BJ (cell line): ENCODE results near the gene ADCYAP1R1. TPM values are rescaled to one million over a fixed set of nuclear protein-coding genes. Genes with fewer than 3 reads are reported as not detected.

Source experiments
- CTCF ChIA-PET: fragments of 350-600 bp; formaldehyde crosslinking; extraction: SDS; loops from one replicate; lab custom pipeline; 2021; ENCODE audit warnings: antibody characterized with exemption, inconsistent platforms; lab: Yijun Ruan, JAX
- POLR2A ChIA-PET: fragments of 300-600 bp; sonication (Branson Sonifier 250); formaldehyde crosslinking; extraction: SDS; loops from one replicate; lab custom pipeline; 2021; ENCODE audit warnings: antibody characterized with exemption; lab: Charles Lee
- DNase-seq: peaks from one replicate; pipeline ENCODE4 v3.0.0-alpha.2; 2011; ENCODE audit warnings: low read depth
- H3K27me3 ChIP-seq: 2 replicates; pipeline ENCODE4 v1.6.0; 2011; ENCODE audit warnings: low read length; ENCODE audit not compliant: control insufficient read depth, insufficient read depth
- H3K36me3 ChIP-seq: 2 replicates; pipeline ENCODE4 v1.5.1; 2011; ENCODE audit warnings: low read length; ENCODE audit not compliant: control insufficient read depth, insufficient read depth
- H3K4me3 ChIP-seq: 2 replicates; pipeline ENCODE4 v1.5.1; 2011; ENCODE audit warnings: low read depth, mild to moderate bottlenecking, control low read depth, low read length
- polyA plus RNA-seq: library from polyadenylated mRNA; depleted of rRNA; stranded (reverse); fragments of >200 nt; gene quantifications from 2 replicates; pipeline ENCODE4 v1.2.3, GENCODE V29; 2011
- TF ChIP-seq, protein P1 (sequence below): IDR thresholded peaks from 2 replicates; pipeline ENCODE4 v1.5.1; 2011; ENCODE audit warnings: low read depth, mild to moderate bottlenecking, control low read depth, inconsistent platforms, low read length, moderate library complexity; ENCODE audit not compliant: insufficient read depth

The ADCYAP1R1 gene
- polyA plus RNA-seq, 1 experiment: not detected

DNA sequence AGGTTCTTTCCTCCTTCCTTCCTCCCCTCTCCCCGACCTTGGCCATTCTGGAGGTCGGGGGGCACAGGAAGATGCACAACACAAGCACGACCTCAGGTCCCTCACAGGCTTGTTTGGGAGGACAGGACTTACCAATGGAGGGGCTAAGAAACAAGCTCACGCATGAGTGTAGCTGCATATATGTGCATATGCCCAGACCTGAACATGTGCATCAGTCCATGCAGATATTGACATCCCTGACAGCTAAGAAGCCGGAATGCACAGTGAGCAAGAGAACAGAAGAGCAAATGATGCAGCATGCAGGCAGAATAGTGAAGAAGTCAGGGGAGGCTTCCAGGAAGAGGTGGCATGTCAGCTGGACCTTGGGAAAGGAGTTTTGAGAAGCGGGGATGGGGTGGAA, 28.7 kb downstream of the ADCYAP1R1 start:
- H3K4me3 ChIP-seq: no peak overlapping the region
- POLR2A ChIA-PET: no interaction called here
- H3K27me3 ChIP-seq: peaks cover 5% of the 10 kb centered on the region; the same call in 1 of the 2 replicates
- no peak for DNase-seq
- TF ChIP-seq, protein P1, sequence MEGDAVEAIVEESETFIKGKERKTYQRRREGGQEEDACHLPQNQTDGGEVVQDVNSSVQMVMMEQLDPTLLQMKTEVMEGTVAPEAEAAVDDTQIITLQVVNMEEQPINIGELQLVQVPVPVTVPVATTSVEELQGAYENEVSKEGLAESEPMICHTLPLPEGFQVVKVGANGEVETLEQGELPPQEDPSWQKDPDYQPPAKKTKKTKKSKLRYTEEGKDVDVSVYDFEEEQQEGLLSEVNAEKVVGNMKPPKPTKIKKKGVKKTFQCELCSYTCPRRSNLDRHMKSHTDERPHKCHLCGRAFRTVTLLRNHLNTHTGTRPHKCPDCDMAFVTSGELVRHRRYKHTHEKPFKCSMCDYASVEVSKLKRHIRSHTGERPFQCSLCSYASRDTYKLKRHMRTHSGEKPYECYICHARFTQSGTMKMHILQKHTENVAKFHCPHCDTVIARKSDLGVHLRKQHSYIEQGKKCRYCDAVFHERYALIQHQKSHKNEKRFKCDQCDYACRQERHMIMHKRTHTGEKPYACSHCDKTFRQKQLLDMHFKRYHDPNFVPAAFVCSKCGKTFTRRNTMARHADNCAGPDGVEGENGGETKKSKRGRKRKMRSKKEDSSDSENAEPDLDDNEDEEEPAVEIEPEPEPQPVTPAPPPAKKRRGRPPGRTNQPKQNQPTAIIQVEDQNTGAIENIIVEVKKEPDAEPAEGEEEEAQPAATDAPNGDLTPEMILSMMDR: no peak
- CTCF ChIA-PET: no interaction called here
- no peaks in the 10 kb centered on the region for H3K36me3 ChIP-seq

DNA sequence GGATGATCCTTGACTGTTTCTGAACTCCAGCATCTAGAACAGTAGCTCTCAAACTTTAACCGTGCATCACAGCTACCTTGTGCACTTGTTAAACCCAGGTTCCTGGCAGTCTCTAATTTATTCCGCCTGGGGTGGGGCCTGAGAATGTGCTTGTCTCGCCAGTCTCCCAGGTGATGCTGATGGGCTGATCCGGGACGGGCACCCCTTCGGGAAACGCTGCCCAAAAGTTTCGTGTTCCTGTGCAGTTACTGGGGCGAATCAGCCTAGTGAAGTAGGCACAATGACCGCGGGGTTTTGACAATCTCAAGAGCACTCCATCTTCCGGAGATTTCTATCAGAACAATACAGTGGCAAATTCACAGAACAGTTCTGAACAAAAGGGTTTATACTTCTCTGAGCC, 29.9 kb downstream of the ADCYAP1R1 start:
- H3K36me3 ChIP-seq: no peaks in the 10 kb centered on the region
- H3K4me3 ChIP-seq: no peak overlapping the region
- POLR2A ChIA-PET: no interaction called here
- CTCF ChIA-PET: interaction anchor here (1.2 kb wide), 1 partner anchor 97 kb away, joined by 3 read pairs; no protein-coding TSS in a partner anchor
- peaks cover 5% of the 10 kb centered on the region; the same call in 1 of the 2 replicates for H3K27me3 ChIP-seq
- TF ChIP-seq, protein P1: no peak
- no peak for DNase-seq

DNA sequence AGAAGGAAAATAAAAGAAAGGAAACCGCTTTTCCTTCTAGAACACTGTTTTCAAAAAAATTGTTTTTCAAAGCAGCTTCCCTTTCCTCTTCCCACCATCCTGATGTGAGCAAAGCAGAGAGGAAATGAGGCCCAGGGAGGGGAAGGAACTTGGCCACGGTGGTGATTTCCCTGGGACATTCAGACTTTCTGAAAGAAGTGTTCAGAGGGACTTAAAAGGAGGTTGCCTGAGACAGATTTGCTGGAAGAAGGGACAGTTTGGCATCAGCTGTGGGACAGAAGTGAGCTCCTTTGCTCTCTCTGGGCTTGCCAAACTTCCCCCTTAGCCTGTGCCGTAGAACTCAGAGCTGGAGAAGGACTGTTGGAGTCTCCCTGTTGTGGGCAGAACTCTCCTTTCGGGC, 30.3 kb downstream of the ADCYAP1R1 start:
- ChIA-PET POLR2A (no interaction called here), CTCF (interaction anchor here (1.2 kb wide), 1 partner anchor 98 kb away, joined by 3 read pairs; no protein-coding TSS in a partner anchor)
- H3K27me3 ChIP-seq: peaks cover 5% of the 10 kb centered on the region; the same call in 1 of the 2 replicates

DNA sequence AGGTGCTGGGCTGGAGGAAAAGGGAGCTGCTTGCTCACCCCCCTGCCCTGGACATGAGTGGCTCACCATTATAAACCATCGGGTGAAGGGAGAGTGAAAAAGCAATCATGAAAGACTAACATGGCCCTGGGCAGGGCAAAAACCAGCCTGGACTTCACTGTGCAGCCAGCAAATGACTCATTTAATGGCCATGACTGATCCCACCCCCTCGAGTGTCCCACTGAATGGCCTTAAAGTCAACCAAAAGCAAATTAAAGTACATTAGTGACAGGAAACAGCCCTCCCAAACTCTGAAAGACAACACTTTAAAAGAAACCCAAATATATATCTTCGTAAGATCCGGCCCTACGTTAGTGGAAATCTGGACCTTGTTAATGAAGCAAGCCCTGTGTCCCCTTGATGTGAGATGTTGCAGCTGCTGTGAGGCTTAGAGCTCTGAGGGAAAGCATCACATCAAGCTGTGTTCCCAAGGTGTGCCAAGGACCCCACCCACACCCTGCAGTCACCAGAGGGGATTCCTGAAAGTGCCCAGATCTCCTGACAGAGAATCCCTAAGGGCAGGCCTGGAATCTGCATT, 31.2 kb downstream of the ADCYAP1R1 start:
- POLR2A ChIA-PET: no interaction called here

More for the DNA sequence above, 30.3 kb downstream of the ADCYAP1R1 start:
- H3K4me3 ChIP-seq: no peak overlapping the region
- DNase-seq: no peak
- H3K36me3 ChIP-seq: no peaks in the 10 kb centered on the region
- TF ChIP-seq, protein P1: no peak

DNA sequence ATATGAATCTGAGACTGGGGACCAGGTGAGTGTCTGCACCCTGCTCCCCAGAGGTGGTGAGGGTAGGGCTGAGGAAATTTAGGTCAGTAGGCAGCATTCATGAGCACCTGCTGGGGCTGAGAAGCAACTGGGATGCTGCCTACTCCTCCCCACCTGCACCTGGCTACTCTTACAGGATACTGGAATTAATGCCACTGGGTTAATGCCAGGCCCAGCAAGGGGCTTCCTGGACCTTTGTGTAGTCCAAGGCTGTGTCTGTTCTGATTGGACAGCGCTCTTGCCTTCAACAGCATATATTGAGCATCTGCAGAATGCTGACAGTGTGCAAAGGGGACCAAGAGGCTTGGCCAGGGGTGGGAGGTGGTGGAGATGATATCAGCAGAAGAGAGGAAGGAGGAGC, 32.1 kb downstream of the ADCYAP1R1 start:
- ChIA-PET CTCF (no interaction called here), POLR2A (no interaction called here)
- TF ChIP-seq, protein P1: no peak
- no peak for DNase-seq
- H3K27me3 ChIP-seq: peaks cover 5% of the 10 kb centered on the region; the same call in 1 of the 2 replicates
- H3K4me3 ChIP-seq: no peak overlapping the region
- no peaks in the 10 kb centered on the region for H3K36me3 ChIP-seq

More for the DNA sequence above, 31.2 kb downstream of the ADCYAP1R1 start:
- no peak for DNase-seq
- H3K4me3 ChIP-seq: no peak overlapping the region
- H3K36me3 ChIP-seq: no peaks in the 10 kb centered on the region
- TF ChIP-seq, protein P1: no peak
- CTCF ChIA-PET: interaction anchor here (1.2 kb wide), 1 partner anchor 98 kb away, joined by 3 read pairs; no protein-coding TSS in a partner anchor
- peaks cover 5% of the 10 kb centered on the region; the same call in 1 of the 2 replicates for H3K27me3 ChIP-seq
